Endothelial cell (in vitro differentiated cells): ENCODE data around the gene CAPN9. TPM values are rescaled to one million over a fixed set of nuclear protein-coding genes. Genes with fewer than 3 reads are reported as not detected.

ENCODE experiments used
- DNase-seq: peaks from one replicate; pipeline ENCODE4 v3.0.0; 2021; ENCODE audit warnings: low spot score
- H3K27ac Mint-ChIP-seq: one replicate; pipeline ENCODE4 v1.8.0; 2021; ENCODE audit warnings: mixed read lengths, inconsistent platforms; ENCODE audit not compliant: unreplicated experiment
- H3K27me3 Mint-ChIP-seq: one replicate; pipeline ENCODE4 v1.8.0; 2021; ENCODE audit warnings: mild to moderate bottlenecking, moderate library complexity, mixed read lengths, inconsistent platforms; ENCODE audit not compliant: unreplicated experiment
- H3K36me3 Mint-ChIP-seq: one replicate; pipeline ENCODE4 v1.8.0; 2021; ENCODE audit warnings: mild to moderate bottlenecking, low read depth, mixed read lengths, inconsistent platforms; ENCODE audit not compliant: unreplicated experiment
- H3K4me1 Mint-ChIP-seq: one replicate; pipeline ENCODE4 v1.8.0; 2021; ENCODE audit warnings: mild to moderate bottlenecking, mixed read lengths, inconsistent platforms; ENCODE audit not compliant: unreplicated experiment
- H3K4me3 Mint-ChIP-seq: one replicate; pipeline ENCODE4 v1.8.0; 2021; ENCODE audit warnings: mild to moderate bottlenecking, mixed read lengths, inconsistent platforms; ENCODE audit not compliant: unreplicated experiment
- H3K9me3 Mint-ChIP-seq: one replicate; pipeline ENCODE4 v1.8.0; 2021; ENCODE audit warnings: mixed read lengths, inconsistent platforms; ENCODE audit not compliant: unreplicated experiment
- total RNA-seq: library from RNA; stranded (reverse); fragmentation: NEBNext Ultra II Directional; extraction: Animal tissue kit (Norgen Biotek cat#: 25700); gene quantifications from one replicate; pipeline ENCODE4 v1.2.1, GENCODE V29; 2021; ENCODE audit not compliant: unreplicated experiment
- TF ChIP-seq, protein P1 (sequence below): fragments of 200-600 bp; sonication (generic); IDR thresholded peaks from one replicate; pipeline ENCODE4 v1.5.0; 2021; ENCODE audit warnings: antibody characterized with exemption; ENCODE audit not compliant: unreplicated experiment

Gene CAPN9
- total RNA-seq, 1 donor from 2014 or later = not detected

GRCh38 chr1:230728710-230729392, 18.3 kb upstream of the CAPN9 start:
- H3K27ac Mint-ChIP-seq = no peak overlapping the region
- no peaks in the 10 kb centered on the region for H3K36me3 Mint-ChIP-seq
- TF ChIP-seq, protein P1, sequence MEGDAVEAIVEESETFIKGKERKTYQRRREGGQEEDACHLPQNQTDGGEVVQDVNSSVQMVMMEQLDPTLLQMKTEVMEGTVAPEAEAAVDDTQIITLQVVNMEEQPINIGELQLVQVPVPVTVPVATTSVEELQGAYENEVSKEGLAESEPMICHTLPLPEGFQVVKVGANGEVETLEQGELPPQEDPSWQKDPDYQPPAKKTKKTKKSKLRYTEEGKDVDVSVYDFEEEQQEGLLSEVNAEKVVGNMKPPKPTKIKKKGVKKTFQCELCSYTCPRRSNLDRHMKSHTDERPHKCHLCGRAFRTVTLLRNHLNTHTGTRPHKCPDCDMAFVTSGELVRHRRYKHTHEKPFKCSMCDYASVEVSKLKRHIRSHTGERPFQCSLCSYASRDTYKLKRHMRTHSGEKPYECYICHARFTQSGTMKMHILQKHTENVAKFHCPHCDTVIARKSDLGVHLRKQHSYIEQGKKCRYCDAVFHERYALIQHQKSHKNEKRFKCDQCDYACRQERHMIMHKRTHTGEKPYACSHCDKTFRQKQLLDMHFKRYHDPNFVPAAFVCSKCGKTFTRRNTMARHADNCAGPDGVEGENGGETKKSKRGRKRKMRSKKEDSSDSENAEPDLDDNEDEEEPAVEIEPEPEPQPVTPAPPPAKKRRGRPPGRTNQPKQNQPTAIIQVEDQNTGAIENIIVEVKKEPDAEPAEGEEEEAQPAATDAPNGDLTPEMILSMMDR = no peak
- no peaks in the 10 kb centered on the region for H3K4me1 Mint-ChIP-seq
- no peak overlapping the region for H3K4me3 Mint-ChIP-seq
- DNase-seq = no peak
- H3K9me3 Mint-ChIP-seq = no peaks in the 10 kb centered on the region
- peaks cover 2% of the 10 kb centered on the region for H3K27me3 Mint-ChIP-seq

- Mint-ChIP-seq H3K4me3 (no peak overlapping the region), H3K27me3 (peaks cover 2% of the 10 kb centered on the region), H3K27ac (no peak overlapping the region), H3K36me3 (no peaks in the 10 kb centered on the region), H3K4me1 (no peaks in the 10 kb centered on the region), H3K9me3 (no peaks in the 10 kb centered on the region)
- TF ChIP-seq, protein P1 = no peak
- no peak for DNase-seq
Measured at GRCh38 chr1:230730977-230731376, 16.2 kb upstream of the CAPN9 start.

- H3K27ac Mint-ChIP-seq = no peak overlapping the region
- peaks cover 2% of the 10 kb centered on the region for H3K27me3 Mint-ChIP-seq
- DNase-seq = no peak
- H3K4me1 Mint-ChIP-seq = no peaks in the 10 kb centered on the region
- no peaks in the 10 kb centered on the region for H3K36me3 Mint-ChIP-seq
- no peak overlapping the region for H3K4me3 Mint-ChIP-seq
- TF ChIP-seq, protein P1 = no peak
- no peaks in the 10 kb centered on the region for H3K9me3 Mint-ChIP-seq
Measured at GRCh38 chr1:230735447-230735846, 11.7 kb upstream of the CAPN9 start.

GRCh38 chr1:230737622-230738262, 9.4 kb upstream of the CAPN9 start:
- TF ChIP-seq, protein P1 = no peak
- no peaks in the 10 kb centered on the region for H3K36me3 Mint-ChIP-seq
- no peaks in the 10 kb centered on the region for H3K27me3 Mint-ChIP-seq
- no peak overlapping the region for H3K27ac Mint-ChIP-seq
- H3K4me3 Mint-ChIP-seq = no peak overlapping the region
- no peaks in the 10 kb centered on the region for H3K9me3 Mint-ChIP-seq
- no peak for DNase-seq
- no peaks in the 10 kb centered on the region for H3K4me1 Mint-ChIP-seq
